H9 (cell line): ENCODE measurements around the gene CHMP3. TPM values are rescaled to one million over a fixed set of nuclear protein-coding genes. Genes with fewer than 3 reads are reported as not detected.

Source experiments
- DNase-seq: peaks from one replicate; pipeline ENCODE4 v3.0.0-alpha.2; 2017
- H2AFZ ChIP-seq: one replicate; pipeline ENCODE4 v1.6.1; 2013; ENCODE audit warnings: mild to moderate bottlenecking, low read length, control low read depth, moderate library complexity
- H2AK5ac ChIP-seq: 2 replicates; pipeline ENCODE4 v1.6.1; 2013; ENCODE audit warnings: low read length, control low read depth, mixed read lengths; ENCODE audit not compliant: insufficient read length
- H2BK120ac ChIP-seq: one replicate; pipeline ENCODE4 v1.6.1; 2013; ENCODE audit warnings: low read depth, mild to moderate bottlenecking, low read length, control low read depth, inconsistent platforms; ENCODE audit not compliant: poor library complexity, severe bottlenecking
- H2BK12ac ChIP-seq: 2 replicates; pipeline ENCODE4 v1.6.1; 2013; ENCODE audit warnings: low read length, control low read depth, mixed read lengths, low read depth; ENCODE audit not compliant: insufficient read length
- H2BK15ac ChIP-seq: 2 replicates; pipeline ENCODE4 v1.6.1; 2013; ENCODE audit warnings: low read depth, low read length, control low read depth
- H2BK20ac ChIP-seq: one replicate; pipeline ENCODE4 v1.6.1; 2013; ENCODE audit warnings: low read depth, mild to moderate bottlenecking, low read length, control low read depth, inconsistent platforms; ENCODE audit not compliant: poor library complexity, severe bottlenecking
- H2BK5ac ChIP-seq: 2 replicates; pipeline ENCODE4 v1.6.1; 2013; ENCODE audit warnings: low read length, control low read depth, mixed read lengths; ENCODE audit not compliant: insufficient read length
- H3K14ac ChIP-seq: 2 replicates; pipeline ENCODE4 v1.6.1; 2013; ENCODE audit warnings: low read length, control low read depth; ENCODE audit not compliant: insufficient read depth
- H3K18ac ChIP-seq: 2 replicates; pipeline ENCODE4 v1.6.1; 2013; ENCODE audit warnings: low read depth, mild to moderate bottlenecking, mixed read lengths, low read length, control low read depth; ENCODE audit not compliant: insufficient read length
- H3K23ac ChIP-seq: 2 replicates; pipeline ENCODE4 v1.6.1; 2013; ENCODE audit warnings: low read length, control low read depth, mixed read lengths, low read depth; ENCODE audit not compliant: insufficient read length
- H3K23me2 ChIP-seq: 2 replicates; pipeline ENCODE4 v1.6.1; 2013; ENCODE audit warnings: low read depth, mild to moderate bottlenecking, mixed read lengths, low read length, control low read depth; ENCODE audit not compliant: insufficient read length, poor library complexity, severe bottlenecking
- H3K27ac ChIP-seq: 2 replicates; pipeline ENCODE4 v1.5.1; 2013; ENCODE audit warnings: low read length, control low read depth, mixed read lengths, low read depth; ENCODE audit not compliant: insufficient read length
- H3K27me3 ChIP-seq: 2 replicates; pipeline ENCODE4 v1.6.1; 2013; ENCODE audit warnings: low read length, control low read depth, inconsistent platforms; ENCODE audit not compliant: insufficient read depth
- H3K4ac ChIP-seq: 2 replicates; pipeline ENCODE4 v1.6.1; 2013; ENCODE audit warnings: low read depth, mild to moderate bottlenecking, control low read depth, inconsistent platforms, low read length, moderate library complexity
- H3K4me1 ChIP-seq: 2 replicates; pipeline ENCODE4 v1.6.1; 2013; ENCODE audit warnings: low read length, control low read depth, inconsistent platforms; ENCODE audit not compliant: insufficient read depth
- H3K4me2 ChIP-seq: 2 replicates; pipeline ENCODE4 v1.6.1; 2013; ENCODE audit warnings: low read length, control low read depth, mixed read lengths; ENCODE audit not compliant: insufficient read length, insufficient read depth
- H3K56ac ChIP-seq: 2 replicates; pipeline ENCODE4 v1.6.1; 2013; ENCODE audit warnings: low read depth, mild to moderate bottlenecking, mixed read lengths, low read length, control low read depth; ENCODE audit not compliant: insufficient read length
- H3K79me1 ChIP-seq: 2 replicates; pipeline ENCODE4 v1.6.1; 2013; ENCODE audit warnings: low read depth, mild to moderate bottlenecking, moderate library complexity, low read length, control low read depth, inconsistent platforms; ENCODE audit not compliant: insufficient read depth, poor library complexity, severe bottlenecking
- H3K79me2 ChIP-seq: 2 replicates; pipeline ENCODE4 v1.6.1; 2013; ENCODE audit warnings: low read length, control low read depth, inconsistent platforms; ENCODE audit not compliant: insufficient read depth
- H3K9ac ChIP-seq: 2 replicates; pipeline ENCODE4 v1.6.1; 2013; ENCODE audit warnings: low read length, control low read depth, mixed read lengths; ENCODE audit not compliant: insufficient read length; ENCODE audit errors: extremely low read depth
- H3K9me3 ChIP-seq: one replicate; pipeline ENCODE4 v1.6.1; 2013; ENCODE audit warnings: low read depth, low read length, inconsistent platforms; ENCODE audit not compliant: control insufficient read depth
- H3T11ph ChIP-seq: one replicate; pipeline ENCODE4 v1.6.1; 2013; ENCODE audit warnings: mild to moderate bottlenecking, low read length, control low read depth, inconsistent platforms
- H4K20me1 ChIP-seq: one replicate; pipeline ENCODE4 v1.6.1; 2013; ENCODE audit not compliant: control insufficient read depth, insufficient read length, insufficient read depth
- H4K5ac ChIP-seq: 2 replicates; pipeline ENCODE4 v1.6.1; 2013; ENCODE audit warnings: low read depth, mild to moderate bottlenecking, mixed read lengths, low read length, control low read depth; ENCODE audit not compliant: insufficient read length
- H4K8ac ChIP-seq: replicated peaks from 2 replicates; pipeline ENCODE4 v1.6.1; 2013; ENCODE audit warnings: low read length, control low read depth, mixed read lengths, low read depth; ENCODE audit not compliant: insufficient read length
- H4K91ac ChIP-seq: 2 replicates; pipeline ENCODE4 v1.6.1; 2013; ENCODE audit warnings: low read depth, mild to moderate bottlenecking, moderate library complexity, mixed read lengths, low read length, control low read depth; ENCODE audit not compliant: insufficient read length
- H3K27ac Mint-ChIP-seq, 3 experiments: 2 replicates in 2 of 3; 3 replicates in 1 of 3; pipeline ENCODE4 v1.8.0; 2020 to 2021; ENCODE audit warnings: mixed read lengths in 3 of 3, mild to moderate bottlenecking in 1 of 3, moderate library complexity in 1 of 3
- H3K27me3 Mint-ChIP-seq: 2 replicates; pipeline ENCODE4 v1.8.0; 2021; ENCODE audit warnings: low read depth, mild to moderate bottlenecking, moderate library complexity, mixed read lengths
- H3K36me3 Mint-ChIP-seq, 3 experiments: 2 replicates in 2 of 3; 3 replicates in 1 of 3; pipeline ENCODE4 v1.8.0; 2020 to 2021; ENCODE audit warnings: low read depth in 3 of 3, mixed read lengths in 3 of 3; ENCODE audit not compliant: insufficient read depth in 1 of 3
- H3K4me1 Mint-ChIP-seq, 2 experiments: 2 replicates each; pipeline ENCODE4 v1.8.0; 2020; ENCODE audit warnings: mixed read lengths in 2 of 2
- H3K4me3 Mint-ChIP-seq, 2 experiments: 2 replicates in 1 of 2; 3 replicates in 1 of 2; pipeline ENCODE4 v1.8.0; 2020 to 2021; ENCODE audit warnings: mild to moderate bottlenecking in 2 of 2, mixed read lengths in 2 of 2, moderate library complexity in 1 of 2
- H3K9me3 Mint-ChIP-seq, 2 experiments: 2 replicates in 1 of 2; 3 replicates in 1 of 2; pipeline ENCODE4 v1.8.0; 2020; ENCODE audit warnings: mild to moderate bottlenecking in 2 of 2, mixed read lengths in 2 of 2, moderate library complexity in 1 of 2
- CTCF ChIP-seq: fragments of 200-600 bp; sonication (generic); conservative IDR thresholded peaks from 3 replicates; pipeline ENCODE4 v1.8.0; 2021; ENCODE audit warnings: antibody characterized with exemption, mild to moderate bottlenecking
- WGBS: extraction: QIAGEN DNeasy Blood & Tissue Kit; methylation state at CpG from one replicate; pipeline ENCODE4 v1.1.7; 2013; ENCODE audit warnings: missing lambda C conversion rate, low lambda C conversion rate, mixed read lengths; ENCODE audit not compliant: insufficient read length; ENCODE audit errors: extremely low coverage; 5-methylcytosine and 5-hydroxymethylcytosine counted together
- total RNA-seq: library from RNA; stranded (reverse); gene quantifications from 2 replicates; pipeline ENCODE4 v1.2.1, GENCODE V29; 2021

CHMP3 gene
- total RNA-seq, 1 experiment from 2014 or later, result 28.8 TPM

GRCh38 chr2:86577817-86578456, 14.7 kb upstream of the CHMP3 start:
- no peaks in the 10 kb centered on the region for H4K20me1 ChIP-seq
- Mint-ChIP-seq H3K27me3 (peaks cover 2% of the 10 kb centered on the region), H3K27ac (no peak overlapping the region), H3K9me3 (peaks cover 2 to 7% of the 10 kb centered on the region in 2 experiments; a peak in 3 of 5 replicates), H3K4me3 (no peak overlapping the region), H3K4me1 (no peaks in the 10 kb centered on the region), H3K36me3 (no peaks in the 10 kb centered on the region)
- no peak overlapping the region for H2BK20ac ChIP-seq
- H3K9ac ChIP-seq, result no peak overlapping the region
- H3K18ac ChIP-seq, result no peak overlapping the region
- no peak overlapping the region for H3T11ph ChIP-seq
- H3K27ac ChIP-seq, result no peak overlapping the region
- H3K4me1 ChIP-seq, result no peaks in the 10 kb centered on the region
- H2BK12ac ChIP-seq, result no peak overlapping the region
- no peak overlapping the region for H2BK120ac ChIP-seq
- no peak overlapping the region for H3K4ac ChIP-seq
- H3K23ac ChIP-seq, result no peak overlapping the region
- H3K4me2 ChIP-seq, result no peak overlapping the region
- no peak overlapping the region for H2BK15ac ChIP-seq
- H2AK5ac ChIP-seq, result no peak overlapping the region
- TF ChIP-seq CTCF, result no peak
- H3K27me3 ChIP-seq, result no peaks in the 10 kb centered on the region
- H3K79me1 ChIP-seq, result no peaks in the 10 kb centered on the region
- H3K9me3 ChIP-seq, result no peaks in the 10 kb centered on the region
- H3K56ac ChIP-seq, result no peak overlapping the region
- no peak overlapping the region for H4K91ac ChIP-seq
- no CpG with 5 or more reads among the region's 2 CpGs for WGBS
- DNase-seq, result no peak
- no peak overlapping the region for H4K8ac ChIP-seq
- H3K14ac ChIP-seq, result no peak overlapping the region
- no peaks in the 10 kb centered on the region for H3K79me2 ChIP-seq
- no peak overlapping the region for H4K5ac ChIP-seq
- no peaks in the 10 kb centered on the region for H3K23me2 ChIP-seq
- no peak overlapping the region for H2BK5ac ChIP-seq
- H2AFZ ChIP-seq, result no peak overlapping the region
